Measurements from ENCODE around the gene TRIM40. TPM values are rescaled to one million over a fixed set of nuclear protein-coding genes. Genes with fewer than 3 reads are reported as not detected.

Gene TRIM40
- total and polyA plus RNA-seq, 2 of the 13 experiments (the other 11 are each of a cell fraction or from before 2014, with no cell fraction given) = 0.58 TPM; not detected in 1

- TF ChIP-seq CAMTA2 (CRISPR knock-in tag; IDR thresholded peaks at IDR 0.05; ENCODE audit: borderline replicate concordance) (peak; percentile 34; the same call in 1 of the 2 replicates), FOXP4 (CRISPR knock-in tag; IDR thresholded peaks at IDR 0.05) (no peak), ZNF260 (CRISPR knock-in tag; IDR thresholded peaks at IDR 0.05; ENCODE audit: borderline replicate concordance, low read depth) (no peak), MTA1 (CRISPR knock-in tag; IDR thresholded peaks at IDR 0.05; ENCODE audit: borderline replicate concordance) (no peak), NKX3-1 (CRISPR knock-in tag; IDR thresholded peaks at IDR 0.05) (no peak; the same call in 1 of the 2 replicates), GABPB1 (CRISPR knock-in tag; IDR thresholded peaks at IDR 0.05) (peak; percentile 83), ZBTB37 (CRISPR knock-in tag; IDR thresholded peaks at IDR 0.05) (no peak; the same call in 1 of the 2 replicates), ZNF879 (CRISPR knock-in tag; IDR thresholded peaks at IDR 0.05) (no peak), RNF2 (conservative IDR thresholded peaks at IDR 0.05; ENCODE audit: low read depth) (no peak), RARA (CRISPR knock-in tag; IDR thresholded peaks at IDR 0.05) (0 out of 2 replicates have a peak, but pooled peaks have one; percentile 46), ZNF788 (CRISPR knock-in tag; IDR thresholded peaks at IDR 0.05; ENCODE audit: borderline replicate concordance) (peak; percentile 45; the same call in 1 of the 2 replicates), ZBTB7A (CRISPR knock-in tag; IDR thresholded peaks at IDR 0.05) (no peak), KAT2B (IDR thresholded peaks at IDR 0.05; ENCODE audit: borderline replicate concordance, low read depth, low read length) (no peak), NONO (IDR thresholded peaks at IDR 0.05) (no peak), NONO (CRISPR knock-in tag; conservative IDR thresholded peaks at IDR 0.05) (peak; percentile 48; the same call in 1 of the 2 replicates), SCMH1 (CRISPR knock-in tag; IDR thresholded peaks at IDR 0.05; ENCODE audit: borderline replicate concordance) (no peak), NBN (conservative IDR thresholded peaks at IDR 0.05) (no peak), ZNF136 (CRISPR knock-in tag; IDR thresholded peaks at IDR 0.05; ENCODE audit: low read depth) (no peak), FOXA3 (CRISPR knock-in tag; IDR thresholded peaks at IDR 0.05) (peak; percentile 93), PRPF4 (IDR thresholded peaks at IDR 0.05; ENCODE audit: low read depth, low read length, poor library complexity, severe bottlenecking) (no peak), ZNF878 (CRISPR knock-in tag; IDR thresholded peaks at IDR 0.05) (no peak), PRDM15 (CRISPR knock-in tag; IDR thresholded peaks at IDR 0.05) (peak; percentile 92)
Observed at GRCh38 chr6:30102970-30103871, 32.7 kb upstream of the TRIM40 start (continued).

Measured in HepG2 (cell line).